LNCAP (cell line): ENCODE measurements around the gene SMIM31.

Experiments
- TF ChIP-seq, protein P1 (sequence below): fragments of 450-650 bp; IDR thresholded peaks from 2 replicates; pipeline ENCODE4 v1.5.1; 2017; ENCODE audit warnings: mild to moderate bottlenecking

The SMIM31 gene

DNA sequence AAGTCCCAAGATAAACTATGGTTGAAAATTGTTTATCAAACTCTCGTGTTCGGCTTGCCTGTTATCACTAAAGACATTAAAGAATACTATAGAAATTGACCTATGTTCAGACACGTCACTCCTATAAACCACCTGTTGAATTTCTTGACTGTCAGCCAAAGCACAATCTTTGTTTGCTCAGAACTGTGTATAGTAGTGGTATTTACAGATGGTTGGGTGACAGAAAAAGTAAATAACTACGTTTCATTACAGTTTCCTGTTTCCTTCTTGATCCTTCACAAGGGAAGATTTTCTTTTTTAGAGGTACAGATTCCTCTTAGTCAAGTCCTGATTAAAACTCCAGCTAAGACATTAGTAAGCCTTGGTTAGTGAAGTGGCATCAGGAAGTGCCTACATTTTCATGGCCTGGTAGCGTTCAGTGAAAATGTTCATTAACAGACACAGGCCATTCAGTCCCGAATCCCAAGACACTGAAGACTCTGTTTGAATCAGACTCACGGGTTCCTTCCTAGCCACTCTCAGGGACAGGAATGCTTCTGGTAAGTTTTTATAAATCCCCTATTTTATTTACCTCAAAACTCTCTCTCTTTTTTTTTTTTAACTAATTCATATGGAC lies at the start of gene SMIM31:
SMIM31 (plus strand) TSS at position 259 of the 616 bp plus-strand sequence. CDS start 16,313 bp downstream, outside the sequence.
- TF ChIP-seq, protein P1, sequence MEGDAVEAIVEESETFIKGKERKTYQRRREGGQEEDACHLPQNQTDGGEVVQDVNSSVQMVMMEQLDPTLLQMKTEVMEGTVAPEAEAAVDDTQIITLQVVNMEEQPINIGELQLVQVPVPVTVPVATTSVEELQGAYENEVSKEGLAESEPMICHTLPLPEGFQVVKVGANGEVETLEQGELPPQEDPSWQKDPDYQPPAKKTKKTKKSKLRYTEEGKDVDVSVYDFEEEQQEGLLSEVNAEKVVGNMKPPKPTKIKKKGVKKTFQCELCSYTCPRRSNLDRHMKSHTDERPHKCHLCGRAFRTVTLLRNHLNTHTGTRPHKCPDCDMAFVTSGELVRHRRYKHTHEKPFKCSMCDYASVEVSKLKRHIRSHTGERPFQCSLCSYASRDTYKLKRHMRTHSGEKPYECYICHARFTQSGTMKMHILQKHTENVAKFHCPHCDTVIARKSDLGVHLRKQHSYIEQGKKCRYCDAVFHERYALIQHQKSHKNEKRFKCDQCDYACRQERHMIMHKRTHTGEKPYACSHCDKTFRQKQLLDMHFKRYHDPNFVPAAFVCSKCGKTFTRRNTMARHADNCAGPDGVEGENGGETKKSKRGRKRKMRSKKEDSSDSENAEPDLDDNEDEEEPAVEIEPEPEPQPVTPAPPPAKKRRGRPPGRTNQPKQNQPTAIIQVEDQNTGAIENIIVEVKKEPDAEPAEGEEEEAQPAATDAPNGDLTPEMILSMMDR = no peak

DNA sequence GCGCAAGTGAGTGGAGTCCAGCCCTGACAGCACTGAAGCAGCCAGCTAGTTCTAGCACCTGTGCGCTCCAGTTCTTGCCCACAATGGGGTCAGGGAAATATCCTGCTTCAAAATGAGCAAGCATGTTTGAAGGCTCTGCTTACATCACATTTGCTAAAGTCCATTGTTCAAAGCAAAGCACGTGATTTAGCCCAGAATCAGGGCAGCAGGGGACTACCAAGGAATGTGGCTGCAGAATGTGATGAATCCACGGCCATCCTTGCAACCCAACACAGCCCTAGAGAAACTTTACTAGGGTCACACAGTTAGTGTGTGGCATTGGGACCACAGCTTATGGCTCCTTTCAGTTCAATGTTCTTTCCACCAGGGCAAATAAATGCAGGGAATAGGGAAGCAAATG lies 47.3 kb upstream of the SMIM31 start:
- TF ChIP-seq, protein P1 = no peak

DNA sequence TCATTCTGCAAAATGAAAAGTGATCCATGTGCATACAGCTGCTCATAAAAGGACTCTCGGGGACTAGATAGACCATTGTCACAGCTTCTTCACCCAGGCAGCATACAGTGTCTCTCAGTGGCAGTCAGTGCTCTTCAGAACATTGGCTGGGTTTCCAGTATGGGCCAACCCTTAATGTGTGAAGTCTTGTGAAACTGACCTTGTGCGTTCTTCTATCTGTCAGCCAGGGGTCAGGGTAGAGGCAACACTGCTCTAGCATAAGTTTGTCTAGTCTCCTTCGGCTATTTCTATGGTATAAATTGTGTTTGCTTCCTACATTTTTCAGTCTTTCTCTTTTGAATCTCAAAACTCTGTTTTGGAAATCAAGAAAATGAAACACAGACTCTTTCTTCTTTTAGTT lies 37.0 kb upstream of the SMIM31 start:
- TF ChIP-seq, protein P1 = peak; percentile 34; the same call in 1 of the 2 replicates

DNA sequence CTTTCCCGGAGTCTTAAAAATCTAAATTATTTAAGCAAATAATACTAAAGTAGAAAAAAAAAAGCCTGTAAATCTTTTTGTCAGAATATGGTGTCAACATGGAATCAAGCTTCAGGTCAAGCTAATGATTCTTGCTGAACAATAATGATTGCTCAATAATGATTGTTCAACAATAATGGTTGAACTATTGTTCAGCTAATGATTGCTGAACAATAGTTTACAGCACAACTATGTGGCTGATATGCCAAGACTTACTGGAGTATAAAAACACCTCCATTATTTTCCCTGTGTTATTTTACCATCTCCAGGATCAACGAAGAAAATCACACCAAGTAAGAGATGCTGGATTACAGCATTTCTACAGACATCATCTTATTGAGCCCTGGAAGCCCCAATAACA lies 35.1 kb upstream of the SMIM31 start:
- TF ChIP-seq, protein P1 = no peak

DNA sequence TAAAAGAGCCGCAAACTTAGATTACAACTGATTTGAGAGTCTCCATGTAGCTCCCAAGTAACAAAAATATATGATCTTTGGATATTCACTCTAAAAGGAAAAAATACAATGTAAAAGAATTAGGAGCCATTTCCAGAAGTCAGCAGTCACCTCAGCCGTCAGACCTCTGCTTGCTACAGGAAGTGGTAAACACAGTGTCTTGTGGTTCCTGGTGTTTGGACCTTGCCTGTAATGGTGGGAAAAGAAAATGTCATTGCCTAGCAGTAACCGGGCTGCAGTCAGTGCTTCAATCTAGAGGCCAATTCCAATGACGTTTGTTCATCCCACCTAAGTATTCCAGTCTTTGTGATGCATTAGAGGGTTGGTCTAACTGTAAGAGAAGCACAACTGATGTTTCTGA lies 28.9 kb upstream of the SMIM31 start:
- TF ChIP-seq, protein P1 = no peak

DNA sequence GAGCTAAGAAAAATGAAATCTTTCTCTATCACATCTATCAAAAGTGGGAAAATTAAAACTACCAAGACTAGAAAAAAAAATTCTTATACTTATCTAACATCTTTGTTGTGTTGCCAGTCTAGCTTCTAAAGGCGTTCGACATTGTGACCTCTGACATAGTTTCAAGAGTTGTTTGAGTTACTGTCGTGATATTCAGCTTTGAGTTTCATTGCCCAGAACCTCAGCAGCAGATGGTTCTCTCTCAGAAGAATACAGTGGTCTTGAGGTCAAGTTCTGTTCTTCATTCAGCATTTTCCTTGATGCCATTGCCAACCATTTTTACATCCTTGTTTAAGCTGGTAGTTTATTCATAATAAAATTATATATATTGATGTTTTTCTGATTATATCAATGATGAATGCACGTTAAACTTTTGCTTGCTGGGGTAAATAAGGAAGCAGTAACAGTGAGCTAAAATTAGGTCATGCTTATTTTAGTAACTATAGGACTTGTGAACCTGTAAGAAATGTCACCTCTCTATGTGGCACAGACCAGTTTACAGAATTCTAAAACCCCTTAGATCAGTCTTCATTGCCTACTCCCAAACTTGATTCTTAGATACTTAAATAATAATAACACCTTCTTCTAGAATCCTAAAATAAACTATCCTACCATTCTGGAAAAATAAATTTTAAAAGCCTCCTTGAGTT lies 23.1 kb upstream of the SMIM31 start:
- TF ChIP-seq, protein P1 = no peak

DNA sequence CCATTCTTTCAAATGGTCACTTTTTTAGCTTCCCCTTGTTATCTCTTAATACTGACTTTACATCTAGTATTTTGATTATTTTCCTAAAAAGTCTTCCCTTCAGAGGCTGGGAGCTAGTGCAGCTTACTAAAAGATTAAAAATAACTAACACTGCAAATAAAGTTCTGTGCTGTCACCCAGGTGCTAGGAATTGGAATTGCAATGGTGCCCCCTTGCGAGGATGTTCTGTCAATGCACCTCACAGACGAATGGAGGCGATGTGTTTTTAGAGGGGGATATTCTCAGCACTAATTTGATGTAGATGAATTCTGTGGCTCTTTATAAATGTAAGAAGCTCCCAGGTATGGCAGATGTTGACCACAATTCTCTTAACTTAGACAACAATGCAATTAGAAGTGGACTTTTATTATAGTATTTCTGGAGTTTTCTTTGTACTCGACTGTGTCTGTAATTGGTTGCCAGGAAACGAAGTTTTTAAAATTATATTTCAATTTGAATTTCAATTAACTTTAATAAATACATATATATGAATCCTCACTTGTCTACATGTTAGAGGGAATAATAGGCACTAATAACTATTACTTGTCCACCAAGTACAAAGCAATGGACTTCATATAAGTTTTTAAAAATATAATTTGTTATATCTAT lies 22.0 kb upstream of the SMIM31 start:
- TF ChIP-seq, protein P1 = peak; percentile 77
